HUES64 (cell line): ENCODE results near the gene GNB5.

Experiments
- H3K27ac ChIP-seq: 2 replicates; pipeline ENCODE4 v1.7.0; 2013; ENCODE audit warnings: low read depth, low read length, inconsistent platforms
- H3K27me3 ChIP-seq: 2 replicates; pipeline ENCODE4 v1.6.1; 2013; ENCODE audit warnings: mild to moderate bottlenecking, low read length; ENCODE audit not compliant: insufficient read depth
- H3K36me3 ChIP-seq: 2 replicates; pipeline ENCODE4 v1.6.1; 2013; ENCODE audit warnings: mild to moderate bottlenecking, low read length; ENCODE audit not compliant: insufficient read depth
- H3K4me1 ChIP-seq: 2 replicates; pipeline ENCODE4 v1.6.1; 2013; ENCODE audit warnings: mild to moderate bottlenecking, low read length, moderate library complexity; ENCODE audit not compliant: insufficient read depth
- H3K4me3 ChIP-seq: 2 replicates; pipeline ENCODE4 v1.5.1; 2013; ENCODE audit warnings: mild to moderate bottlenecking, low read length, moderate library complexity
- H3K9ac ChIP-seq: 2 replicates; pipeline ENCODE4 v1.6.1; 2013; ENCODE audit warnings: mild to moderate bottlenecking, low read depth, low read length
- H3K9me3 ChIP-seq: 2 replicates; pipeline ENCODE4 v1.6.1; 2013; ENCODE audit warnings: low read depth, low read length; ENCODE audit not compliant: insufficient read depth
- WGBS: fragments of 150-250, 120-280 bp; methylation state at CpG from one replicate; pipeline ENCODE4 v1.1.7; 2013; ENCODE audit warnings: missing lambda C conversion rate; 5-methylcytosine and 5-hydroxymethylcytosine counted together

GNB5 gene

DNA sequence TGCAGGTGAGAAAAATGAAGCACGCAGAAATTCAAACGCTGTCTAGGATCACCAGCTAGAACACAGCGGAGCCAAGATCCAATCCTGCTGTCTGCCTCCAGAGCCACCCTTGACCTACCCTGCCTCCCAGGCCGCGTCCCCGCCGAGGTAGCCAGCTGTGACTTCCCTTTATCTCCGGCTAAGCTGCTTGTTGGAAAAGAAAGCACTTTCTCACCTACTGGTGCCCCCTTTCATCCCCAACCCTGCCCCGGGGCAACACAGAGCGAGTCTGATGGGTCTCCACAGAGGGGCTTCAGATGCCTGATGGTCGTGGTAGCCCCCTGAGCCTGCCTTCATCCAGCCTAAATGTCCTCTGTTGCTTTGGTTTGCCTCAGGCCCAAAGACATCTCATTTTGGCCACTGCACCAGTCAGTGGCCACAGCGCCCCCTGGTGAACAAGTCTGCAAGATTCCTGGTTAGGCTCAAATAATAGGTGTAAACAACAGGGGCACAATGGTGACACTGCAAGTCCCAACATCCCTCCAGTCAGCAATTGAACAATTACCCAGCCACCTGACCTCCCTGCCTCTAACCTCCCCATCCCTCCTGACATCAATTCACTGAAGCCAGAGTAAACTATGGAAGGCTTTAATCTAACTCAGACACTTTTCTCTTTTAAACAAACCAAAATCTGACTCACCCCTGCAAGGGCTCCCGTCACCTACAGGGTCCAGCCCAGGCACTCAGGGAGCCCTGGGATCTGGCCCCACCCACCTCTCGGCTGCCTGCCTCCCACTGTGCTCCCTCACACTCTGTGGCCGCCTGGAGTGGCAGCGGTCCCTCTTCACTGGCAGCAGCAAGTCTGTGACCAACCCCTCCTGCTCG is 51.4 kb downstream of the GNB5 start:
- H3K36me3 ChIP-seq = peaks cover 11% of the 10 kb centered on the region
- H3K27ac ChIP-seq = peak overlapping the region; percentile 50
- 65% methylated on average over 17 of the region's 17 CpGs for WGBS
- H3K9ac ChIP-seq = no peak overlapping the region
- no peaks in the 10 kb centered on the region for H3K27me3 ChIP-seq
- no peaks in the 10 kb centered on the region; the same call in 1 of the 2 replicates for H3K4me1 ChIP-seq
- no peaks in the 10 kb centered on the region; the same call in 1 of the 2 replicates for H3K9me3 ChIP-seq
- no peak overlapping the region for H3K4me3 ChIP-seq

- WGBS = 91% methylated on average over 12 of the region's 12 CpGs
- peaks cover 8% of the 10 kb centered on the region; the same call in 1 of the 2 replicates for H3K36me3 ChIP-seq
- no peak overlapping the region for H3K27ac ChIP-seq
Observed at GRCh38 chr15:52137432-52138357, 53.5 kb downstream of the GNB5 start.

GRCh38 chr15:52136442-52136980 is 54.7 kb downstream of the GNB5 start:
- Histone ChIP-seq H3K4me3 (no peak overlapping the region), H3K27ac (no peak overlapping the region), H3K9me3 (no peaks in the 10 kb centered on the region), H3K27me3 (no peaks in the 10 kb centered on the region), H3K4me1 (no peaks in the 10 kb centered on the region), H3K36me3 (peaks cover 11% of the 10 kb centered on the region; the same call in 1 of the 2 replicates), H3K9ac (no peak overlapping the region)
- WGBS = 87% methylated on average over 6 of the region's 6 CpGs

More at GRCh38 chr15:52137432-52138357, 53.5 kb downstream of the GNB5 start:
- no peak overlapping the region for H3K4me3 ChIP-seq
- H3K27me3 ChIP-seq = no peaks in the 10 kb centered on the region
- no peaks in the 10 kb centered on the region for H3K9me3 ChIP-seq
- no peaks in the 10 kb centered on the region for H3K4me1 ChIP-seq
- H3K9ac ChIP-seq = no peak overlapping the region

GRCh38 chr15:52134502-52135144 is 56.6 kb downstream of the GNB5 start:
- Histone ChIP-seq H3K36me3 (peaks cover 12% of the 10 kb centered on the region; the same call in 1 of the 2 replicates), H3K27me3 (no peaks in the 10 kb centered on the region), H3K9me3 (no peaks in the 10 kb centered on the region), H3K9ac (no peak overlapping the region), H3K27ac (no peak overlapping the region), H3K4me3 (no peak overlapping the region), H3K4me1 (no peaks in the 10 kb centered on the region)
- 95% methylated on average over 5 of the region's 5 CpGs for WGBS

DNA sequence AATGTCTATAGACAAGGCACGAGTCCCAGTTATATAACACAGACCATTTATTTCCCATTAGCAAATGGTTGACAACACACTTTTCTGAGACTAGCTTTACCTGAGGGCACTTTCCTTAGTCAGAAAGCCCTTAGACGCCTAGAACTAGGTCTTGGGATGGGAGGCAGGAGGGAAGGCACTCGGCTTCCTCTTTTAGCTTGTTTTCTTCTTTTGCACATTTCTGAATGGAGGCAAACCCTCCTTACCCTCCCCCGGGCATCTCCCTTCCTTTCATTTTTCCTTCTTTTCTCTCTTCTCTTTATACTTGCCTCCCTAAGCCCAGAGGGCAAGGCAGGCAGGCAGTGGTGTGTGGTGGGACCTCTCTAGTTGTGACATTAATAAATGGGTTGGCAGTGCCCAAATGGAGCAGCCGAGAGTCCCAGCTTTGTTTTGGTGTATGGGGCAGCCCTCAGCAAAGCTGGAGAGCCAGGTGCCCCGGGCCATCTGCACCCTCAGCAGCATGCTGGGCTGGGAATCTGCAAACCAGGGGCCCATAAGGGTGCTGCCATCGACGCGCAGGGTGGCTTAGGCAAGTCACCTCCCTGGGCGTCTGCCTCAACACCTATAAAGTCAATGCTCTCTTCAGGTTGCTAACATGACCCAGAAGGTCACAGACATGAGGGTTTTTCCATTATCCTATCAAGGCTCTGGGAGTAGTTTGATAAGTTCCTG is 57.5 kb downstream of the GNB5 start:
- Histone ChIP-seq H3K9me3 (no peaks in the 10 kb centered on the region), H3K9ac (no peak overlapping the region)
- WGBS = 94% methylated on average over 10 of the region's 10 CpGs

DNA sequence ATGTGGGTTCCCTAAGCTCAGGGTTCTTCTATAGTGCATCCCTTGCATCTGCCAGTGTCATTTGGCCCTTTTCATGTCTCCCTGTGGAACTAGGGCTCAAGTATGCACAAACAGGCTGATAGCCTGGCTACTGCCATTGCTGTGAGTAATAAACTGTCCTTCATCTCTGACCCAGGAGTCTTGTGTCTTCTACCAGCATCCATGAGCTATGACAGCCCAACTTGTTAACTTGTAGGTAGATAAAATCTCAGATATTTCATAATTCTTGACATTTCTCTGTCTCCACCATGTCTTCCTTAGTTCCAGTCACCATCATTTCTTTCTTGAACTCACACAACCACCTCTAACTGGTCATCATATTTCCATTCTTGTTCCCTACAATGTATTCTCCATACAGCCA is 59.1 kb downstream of the GNB5 start:
- Histone ChIP-seq H3K9ac (no peak overlapping the region), H3K4me3 (no peak overlapping the region), H3K27ac (no peak overlapping the region), H3K36me3 (peaks cover 10% of the 10 kb centered on the region; the same call in 1 of the 2 replicates), H3K4me1 (no peaks in the 10 kb centered on the region), H3K27me3 (no peaks in the 10 kb centered on the region), H3K9me3 (no peaks in the 10 kb centered on the region)

More for the DNA sequence above, 57.5 kb downstream of the GNB5 start:
- H3K27ac ChIP-seq = no peak overlapping the region
- H3K4me3 ChIP-seq = no peak overlapping the region
- H3K36me3 ChIP-seq = peaks cover 12% of the 10 kb centered on the region; the same call in 1 of the 2 replicates
- no peaks in the 10 kb centered on the region for H3K4me1 ChIP-seq
- no peaks in the 10 kb centered on the region for H3K27me3 ChIP-seq

DNA sequence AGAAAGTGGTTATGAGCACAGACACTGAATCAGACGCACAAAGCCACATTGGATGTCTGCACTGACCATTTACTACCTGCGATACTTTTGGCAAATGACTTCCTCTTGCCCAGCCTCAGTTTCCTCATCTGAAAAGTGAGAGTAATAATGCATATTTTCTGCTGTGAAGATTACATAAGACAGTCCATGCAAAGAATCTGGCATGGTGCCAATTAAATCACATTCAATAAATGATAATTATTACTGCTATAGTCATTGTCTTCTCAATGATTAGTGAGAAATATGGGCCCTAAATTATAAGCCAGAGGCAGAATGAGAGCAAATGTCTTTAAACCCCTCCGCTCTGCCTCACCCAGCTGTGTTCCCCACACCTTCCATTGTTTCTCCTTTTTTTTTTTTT is 62.6 kb downstream of the GNB5 start:
- H3K27ac ChIP-seq = no peak overlapping the region
- no peaks in the 10 kb centered on the region for H3K27me3 ChIP-seq
- H3K9ac ChIP-seq = no peak overlapping the region
- no peak overlapping the region for H3K4me3 ChIP-seq
- 96% methylated on average over 3 of the region's 3 CpGs for WGBS
- no peaks in the 10 kb centered on the region for H3K4me1 ChIP-seq
- no peaks in the 10 kb centered on the region for H3K9me3 ChIP-seq
- H3K36me3 ChIP-seq = peaks cover 4% of the 10 kb centered on the region; the same call in 1 of the 2 replicates

DNA sequence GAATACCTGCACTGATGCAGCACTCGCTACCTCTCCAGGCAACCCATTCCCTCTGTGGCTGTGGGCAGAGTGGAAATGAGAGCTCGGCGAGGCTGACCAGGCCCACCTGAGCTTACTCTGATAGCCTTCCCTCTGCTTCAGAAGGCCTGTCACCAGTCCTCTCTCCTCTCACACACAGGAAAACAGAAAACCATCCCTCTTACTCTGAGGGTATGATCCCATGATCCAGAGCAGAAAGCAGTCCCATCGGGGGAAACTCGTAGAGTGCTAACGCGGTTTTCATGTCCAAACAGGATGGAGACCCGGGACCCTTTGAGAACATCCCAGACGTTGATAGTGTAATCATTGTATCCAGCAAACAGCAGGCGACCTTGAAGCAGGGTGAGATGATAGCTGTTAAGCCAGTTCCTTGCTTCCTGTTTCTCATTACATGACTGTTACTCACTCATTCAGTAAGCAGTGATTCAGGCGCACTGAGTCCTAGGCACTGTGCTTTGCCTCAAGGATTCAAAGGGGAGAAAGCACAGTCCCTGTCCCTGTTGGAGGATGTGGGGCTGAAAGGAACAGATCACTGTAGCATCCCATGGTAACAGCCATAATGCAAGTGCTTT is 66.8 kb downstream of the GNB5 start:
- Histone ChIP-seq H3K9me3 (no peaks in the 10 kb centered on the region), H3K4me3 (no peak overlapping the region), H3K9ac (no peak overlapping the region), H3K27ac (no peak overlapping the region), H3K36me3 (no peaks in the 10 kb centered on the region), H3K4me1 (no peaks in the 10 kb centered on the region), H3K27me3 (no peaks in the 10 kb centered on the region)
- 92% methylated on average over 11 of the region's 11 CpGs for WGBS

GRCh38 chr15:52121896-52122295 is 69.3 kb downstream of the GNB5 start:
- no peaks in the 10 kb centered on the region for H3K27me3 ChIP-seq
- no peak overlapping the region for H3K9ac ChIP-seq
- no peaks in the 10 kb centered on the region for H3K36me3 ChIP-seq
- no peak overlapping the region for H3K27ac ChIP-seq
- H3K9me3 ChIP-seq = no peaks in the 10 kb centered on the region
- 85% methylated on average over 2 of the region's 2 CpGs for WGBS
- H3K4me1 ChIP-seq = no peaks in the 10 kb centered on the region
- H3K4me3 ChIP-seq = no peak overlapping the region

DNA sequence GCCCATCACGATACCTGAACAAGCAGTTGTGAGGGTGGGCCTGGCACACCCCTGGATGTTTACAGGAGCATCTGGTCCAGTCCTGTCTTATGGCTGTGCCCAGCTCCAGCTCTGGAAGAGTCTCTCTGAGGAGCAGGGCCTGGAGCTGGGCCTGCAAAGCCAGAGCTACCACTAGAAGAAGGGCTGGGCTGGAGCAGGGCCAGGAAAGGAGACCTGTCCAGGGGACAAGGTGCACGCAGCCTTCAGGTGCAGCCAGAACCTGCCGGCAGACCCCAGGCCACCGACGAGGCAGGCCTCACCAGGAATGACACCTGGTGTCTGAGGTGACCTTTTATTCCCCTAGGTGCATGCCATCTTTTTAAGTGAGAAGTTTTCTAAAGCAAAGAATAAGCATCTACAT is 70.2 kb downstream of the GNB5 start:
- no peak overlapping the region for H3K9ac ChIP-seq
- 95% methylated on average over 5 of the region's 5 CpGs for WGBS
- H3K9me3 ChIP-seq = no peaks in the 10 kb centered on the region
- H3K4me3 ChIP-seq = no peak overlapping the region
- no peaks in the 10 kb centered on the region for H3K4me1 ChIP-seq
- H3K27me3 ChIP-seq = no peaks in the 10 kb centered on the region
- no peak overlapping the region for H3K27ac ChIP-seq
- H3K36me3 ChIP-seq = no peaks in the 10 kb centered on the region
